B cell (primary cell): ENCODE data around the gene EFEMP1.

Experiments
- EZH2 ChIP-seq: IDR thresholded peaks from 2 replicates; pipeline ENCODE4 v1.6.1; 2012; ENCODE audit warnings: borderline replicate concordance, low read depth, mild to moderate bottlenecking, moderate library complexity, low read length; ENCODE audit not compliant: insufficient read depth, poor library complexity, severe bottlenecking
- TF ChIP-seq, protein P1 (sequence below): fragments of 200-600 bp; IDR thresholded peaks from one replicate; pipeline ENCODE4 v1.8.0; 2022; ENCODE audit warnings: antibody characterized with exemption, mild to moderate bottlenecking

DNA sequence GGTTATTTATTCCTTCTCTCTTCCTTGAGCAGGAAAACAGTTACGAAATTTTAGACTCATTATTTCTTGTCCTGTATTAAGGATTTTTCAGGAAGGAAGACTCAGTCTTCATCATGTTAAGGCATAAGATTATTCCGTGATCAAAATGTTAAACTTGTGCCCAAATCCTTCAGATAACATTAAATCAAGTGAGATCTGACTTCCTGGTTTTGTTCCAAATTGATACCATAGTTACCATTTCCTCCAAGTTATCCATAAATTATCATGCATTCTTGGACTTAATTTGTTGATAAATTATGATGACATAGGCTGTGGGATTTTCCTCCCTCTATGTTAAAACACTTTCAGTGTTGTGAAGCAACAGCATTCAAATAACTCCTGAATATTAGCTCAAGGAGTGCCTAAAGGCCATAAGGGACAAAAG is 31.9 kb downstream of the EFEMP1 start:
- TF ChIP-seq, protein P1, sequence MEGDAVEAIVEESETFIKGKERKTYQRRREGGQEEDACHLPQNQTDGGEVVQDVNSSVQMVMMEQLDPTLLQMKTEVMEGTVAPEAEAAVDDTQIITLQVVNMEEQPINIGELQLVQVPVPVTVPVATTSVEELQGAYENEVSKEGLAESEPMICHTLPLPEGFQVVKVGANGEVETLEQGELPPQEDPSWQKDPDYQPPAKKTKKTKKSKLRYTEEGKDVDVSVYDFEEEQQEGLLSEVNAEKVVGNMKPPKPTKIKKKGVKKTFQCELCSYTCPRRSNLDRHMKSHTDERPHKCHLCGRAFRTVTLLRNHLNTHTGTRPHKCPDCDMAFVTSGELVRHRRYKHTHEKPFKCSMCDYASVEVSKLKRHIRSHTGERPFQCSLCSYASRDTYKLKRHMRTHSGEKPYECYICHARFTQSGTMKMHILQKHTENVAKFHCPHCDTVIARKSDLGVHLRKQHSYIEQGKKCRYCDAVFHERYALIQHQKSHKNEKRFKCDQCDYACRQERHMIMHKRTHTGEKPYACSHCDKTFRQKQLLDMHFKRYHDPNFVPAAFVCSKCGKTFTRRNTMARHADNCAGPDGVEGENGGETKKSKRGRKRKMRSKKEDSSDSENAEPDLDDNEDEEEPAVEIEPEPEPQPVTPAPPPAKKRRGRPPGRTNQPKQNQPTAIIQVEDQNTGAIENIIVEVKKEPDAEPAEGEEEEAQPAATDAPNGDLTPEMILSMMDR: no peak
- no peak for TF ChIP-seq EZH2
